Neural crest cell (in vitro differentiated cells): ENCODE data around the gene FBXO30. TPM values are rescaled to one million over a fixed set of nuclear protein-coding genes. Genes with fewer than 3 reads are reported as not detected.

ENCODE experiments used
- DNase-seq: peaks from one replicate; pipeline ENCODE4 v3.0.0; 2021; ENCODE audit warnings: low read depth, mixed read lengths, low spot score
- H3K27ac Mint-ChIP-seq: one replicate; pipeline ENCODE4 v1.8.0; 2021; ENCODE audit warnings: mild to moderate bottlenecking, mixed read lengths; ENCODE audit not compliant: unreplicated experiment
- H3K27me3 Mint-ChIP-seq: 2 replicates; pipeline ENCODE4 v1.8.0; 2021; ENCODE audit warnings: low read depth, mild to moderate bottlenecking, mixed read lengths
- H3K36me3 Mint-ChIP-seq: 2 replicates; pipeline ENCODE4 v1.8.0; 2021; ENCODE audit warnings: low read depth, mild to moderate bottlenecking, mixed read lengths
- H3K4me1 Mint-ChIP-seq: 2 replicates; pipeline ENCODE4 v1.8.0; 2021; ENCODE audit warnings: mixed read lengths
- H3K4me3 Mint-ChIP-seq: one replicate; pipeline ENCODE4 v1.8.0; 2021; ENCODE audit warnings: mild to moderate bottlenecking, mixed read lengths
- H3K9me3 Mint-ChIP-seq: 2 replicates; pipeline ENCODE4 v1.8.0; 2021; ENCODE audit warnings: mixed read lengths
- total RNA-seq: library from RNA; stranded (reverse); gene quantifications from 2 replicates; pipeline ENCODE4 v1.2.1, GENCODE V29; 2021
- TF ChIP-seq, protein P1 (sequence below): fragments of 200-600 bp; sonication (generic); conservative IDR thresholded peaks from 2 replicates; pipeline ENCODE4 v1.5.0; 2021; ENCODE audit warnings: antibody characterized with exemption, mild to moderate bottlenecking

FBXO30 gene
- total RNA-seq, 1 donor from 2014 or later: 12.3 TPM

DNA sequence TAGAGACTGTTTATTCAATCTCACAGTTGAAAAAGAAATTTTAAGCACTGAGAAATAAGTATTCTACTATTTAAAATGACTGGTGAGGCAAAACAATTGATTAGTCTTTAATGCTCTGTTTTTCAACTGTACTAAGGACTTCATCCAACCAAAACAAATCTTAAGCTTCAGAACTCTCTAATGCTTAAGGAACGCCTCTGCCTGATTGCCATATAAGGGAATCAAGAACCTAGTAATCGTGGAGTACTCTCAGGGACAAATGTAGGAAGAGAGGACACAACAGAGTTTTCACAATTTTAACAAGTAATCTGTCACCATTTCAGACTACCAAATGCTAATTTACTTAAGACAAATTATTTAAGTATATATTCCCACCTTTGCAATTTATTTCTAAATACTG lies 16.1 kb downstream of the FBXO30 start:
- Mint-ChIP-seq H3K9me3 (peaks cover 2% of the 10 kb centered on the region), H3K36me3 (peaks cover 24% of the 10 kb centered on the region), H3K27me3 (no peaks in the 10 kb centered on the region), H3K4me1 (peaks cover 10% of the 10 kb centered on the region), H3K4me3 (no peak overlapping the region), H3K27ac (no peak overlapping the region)
- DNase-seq: no peak
- TF ChIP-seq, protein P1, sequence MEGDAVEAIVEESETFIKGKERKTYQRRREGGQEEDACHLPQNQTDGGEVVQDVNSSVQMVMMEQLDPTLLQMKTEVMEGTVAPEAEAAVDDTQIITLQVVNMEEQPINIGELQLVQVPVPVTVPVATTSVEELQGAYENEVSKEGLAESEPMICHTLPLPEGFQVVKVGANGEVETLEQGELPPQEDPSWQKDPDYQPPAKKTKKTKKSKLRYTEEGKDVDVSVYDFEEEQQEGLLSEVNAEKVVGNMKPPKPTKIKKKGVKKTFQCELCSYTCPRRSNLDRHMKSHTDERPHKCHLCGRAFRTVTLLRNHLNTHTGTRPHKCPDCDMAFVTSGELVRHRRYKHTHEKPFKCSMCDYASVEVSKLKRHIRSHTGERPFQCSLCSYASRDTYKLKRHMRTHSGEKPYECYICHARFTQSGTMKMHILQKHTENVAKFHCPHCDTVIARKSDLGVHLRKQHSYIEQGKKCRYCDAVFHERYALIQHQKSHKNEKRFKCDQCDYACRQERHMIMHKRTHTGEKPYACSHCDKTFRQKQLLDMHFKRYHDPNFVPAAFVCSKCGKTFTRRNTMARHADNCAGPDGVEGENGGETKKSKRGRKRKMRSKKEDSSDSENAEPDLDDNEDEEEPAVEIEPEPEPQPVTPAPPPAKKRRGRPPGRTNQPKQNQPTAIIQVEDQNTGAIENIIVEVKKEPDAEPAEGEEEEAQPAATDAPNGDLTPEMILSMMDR: no peak

DNA sequence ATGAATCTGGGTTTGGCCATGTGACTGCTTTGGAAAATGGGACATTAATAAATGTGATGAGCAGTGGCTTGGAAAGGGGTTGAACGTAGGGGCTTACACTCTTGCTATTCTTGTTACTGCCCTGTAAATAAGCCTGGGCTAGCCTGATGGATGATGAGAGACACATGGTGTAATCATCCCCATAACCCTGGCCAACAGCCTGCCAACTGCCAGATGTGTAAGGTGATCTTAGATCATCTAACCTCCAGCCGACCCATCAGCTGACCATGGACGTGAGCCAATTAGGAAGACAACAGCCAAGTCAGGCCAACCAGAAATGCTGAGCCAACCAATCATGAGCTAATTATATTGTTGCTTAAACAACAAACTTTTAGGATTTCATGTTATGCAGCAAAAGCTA lies 25.2 kb downstream of the FBXO30 start:
- Mint-ChIP-seq H3K36me3 (peaks cover 80% of the 10 kb centered on the region), H3K4me3 (no peak overlapping the region), H3K27ac (no peak overlapping the region), H3K9me3 (peaks cover 28% of the 10 kb centered on the region), H3K27me3 (no peaks in the 10 kb centered on the region), H3K4me1 (no peaks in the 10 kb centered on the region)
- DNase-seq: no peak
- TF ChIP-seq, protein P1: no peak

DNA sequence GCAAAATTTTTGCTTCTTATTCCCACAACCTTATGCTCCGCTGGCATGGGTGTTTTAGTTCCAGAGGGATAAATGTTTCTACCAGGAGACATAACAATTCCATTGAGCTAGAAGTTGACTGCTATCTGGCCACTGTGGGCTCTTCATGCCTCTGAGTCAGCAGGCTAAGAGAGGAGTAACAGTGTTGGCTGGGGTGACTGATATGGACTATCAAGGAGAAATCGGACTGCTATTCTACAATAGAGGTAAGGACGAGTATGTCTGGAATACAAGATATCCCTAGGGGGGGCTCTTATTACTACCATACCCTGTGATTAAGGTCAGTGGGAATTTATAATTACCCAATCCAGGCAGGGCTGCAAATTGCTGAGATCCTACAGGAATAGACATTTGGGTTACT lies 26.9 kb downstream of the FBXO30 start:
- H3K9me3 Mint-ChIP-seq: peaks cover 32% of the 10 kb centered on the region
- peaks cover 74% of the 10 kb centered on the region for H3K36me3 Mint-ChIP-seq

DNA sequence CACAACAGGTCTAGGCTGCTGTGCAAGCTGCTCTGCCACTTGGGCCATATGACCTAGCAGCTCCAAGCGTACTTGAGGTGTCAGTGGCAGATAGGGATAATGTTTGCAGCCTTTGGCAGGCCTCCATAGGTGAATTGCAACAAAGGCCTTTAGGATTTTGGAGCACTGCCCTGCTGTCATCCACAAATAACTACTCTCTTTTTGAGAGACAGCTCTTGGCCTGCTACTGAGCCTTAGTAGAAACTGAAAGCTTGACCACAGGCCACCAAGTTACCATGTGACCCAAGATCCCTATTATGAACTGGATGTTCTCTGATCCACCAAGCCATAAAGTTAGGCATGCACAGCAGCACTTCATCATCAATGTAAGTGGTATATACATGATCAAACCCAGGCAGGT lies 29.9 kb downstream of the FBXO30 start:
- H3K36me3 Mint-ChIP-seq: peaks cover 70% of the 10 kb centered on the region
- DNase-seq: no peak
- TF ChIP-seq, protein P1: no peak
- H3K4me3 Mint-ChIP-seq: no peak overlapping the region
- no peak overlapping the region for H3K27ac Mint-ChIP-seq
- H3K4me1 Mint-ChIP-seq: no peaks in the 10 kb centered on the region
- peaks cover 28% of the 10 kb centered on the region for H3K9me3 Mint-ChIP-seq
- no peaks in the 10 kb centered on the region for H3K27me3 Mint-ChIP-seq

More for the DNA sequence above, 26.9 kb downstream of the FBXO30 start:
- Mint-ChIP-seq H3K27me3 (no peaks in the 10 kb centered on the region), H3K27ac (no peak overlapping the region), H3K4me3 (no peak overlapping the region), H3K4me1 (no peaks in the 10 kb centered on the region)
- TF ChIP-seq, protein P1: no peak
- no peak for DNase-seq

DNA sequence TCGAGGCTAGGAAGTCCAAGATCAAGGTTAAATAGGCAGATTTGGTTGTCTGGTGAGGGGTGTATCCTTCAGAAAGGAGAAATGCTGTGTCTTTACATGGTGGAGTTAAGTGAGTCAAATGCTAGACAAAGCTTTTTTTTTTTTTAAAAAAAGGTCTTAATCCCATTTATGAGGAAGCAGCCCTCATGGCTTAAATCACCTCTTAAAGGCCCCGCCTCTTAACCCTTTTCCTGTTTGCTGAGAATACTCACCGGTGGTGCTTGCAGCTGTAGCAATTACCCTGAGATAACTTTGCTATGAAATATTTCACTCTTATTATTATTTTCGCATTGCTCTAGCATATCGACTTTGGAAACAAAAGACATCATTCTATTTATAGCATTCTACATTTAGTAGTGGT lies 30.8 kb downstream of the FBXO30 start:
- Mint-ChIP-seq H3K4me3 (no peak overlapping the region), H3K27me3 (no peaks in the 10 kb centered on the region), H3K27ac (no peak overlapping the region), H3K36me3 (peaks cover 65% of the 10 kb centered on the region), H3K9me3 (peaks cover 31% of the 10 kb centered on the region), H3K4me1 (no peaks in the 10 kb centered on the region)
- TF ChIP-seq, protein P1: no peak
- DNase-seq: no peak

DNA sequence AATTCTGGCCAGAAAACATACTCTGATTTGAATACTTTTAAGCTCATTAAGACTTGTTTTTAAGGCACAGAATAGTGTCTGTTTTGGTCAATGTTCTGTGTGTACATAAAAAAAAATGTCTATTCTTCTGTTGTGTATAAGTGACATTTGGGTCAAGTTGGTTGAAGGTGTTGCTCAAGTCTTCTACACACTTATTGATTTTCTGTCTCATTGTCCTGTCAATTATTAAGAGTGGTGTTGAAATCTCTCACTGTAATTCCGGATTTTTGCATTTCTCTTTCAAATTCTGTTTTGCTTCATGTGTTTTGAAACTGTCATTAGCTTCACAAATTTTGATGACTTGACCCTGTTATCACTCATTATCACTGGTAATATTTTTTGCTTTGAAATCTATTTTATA lies 41.7 kb downstream of the FBXO30 start:
- Mint-ChIP-seq H3K27ac (no peak overlapping the region), H3K9me3 (peaks cover 31% of the 10 kb centered on the region), H3K4me3 (no peak overlapping the region), H3K27me3 (no peaks in the 10 kb centered on the region), H3K36me3 (peaks cover 20% of the 10 kb centered on the region), H3K4me1 (no peaks in the 10 kb centered on the region)
- TF ChIP-seq, protein P1: no peak
- DNase-seq: no peak
